GM18519 (cell line): ENCODE measurements around the gene IKZF3.
A peak's percentile ranks its signal among the peaks of the same experiment; 100 is the strongest.

Experiments
- ATAC-seq: cut with Tn5 transposase; IDR thresholded peaks from one replicate; pipeline ENCODE4 v1.9.1; 2021; ENCODE audit warnings: mild to moderate bottlenecking, moderate library complexity; ENCODE audit not compliant: unreplicated experiment, low FRiP score

IKZF3 gene

DNA sequence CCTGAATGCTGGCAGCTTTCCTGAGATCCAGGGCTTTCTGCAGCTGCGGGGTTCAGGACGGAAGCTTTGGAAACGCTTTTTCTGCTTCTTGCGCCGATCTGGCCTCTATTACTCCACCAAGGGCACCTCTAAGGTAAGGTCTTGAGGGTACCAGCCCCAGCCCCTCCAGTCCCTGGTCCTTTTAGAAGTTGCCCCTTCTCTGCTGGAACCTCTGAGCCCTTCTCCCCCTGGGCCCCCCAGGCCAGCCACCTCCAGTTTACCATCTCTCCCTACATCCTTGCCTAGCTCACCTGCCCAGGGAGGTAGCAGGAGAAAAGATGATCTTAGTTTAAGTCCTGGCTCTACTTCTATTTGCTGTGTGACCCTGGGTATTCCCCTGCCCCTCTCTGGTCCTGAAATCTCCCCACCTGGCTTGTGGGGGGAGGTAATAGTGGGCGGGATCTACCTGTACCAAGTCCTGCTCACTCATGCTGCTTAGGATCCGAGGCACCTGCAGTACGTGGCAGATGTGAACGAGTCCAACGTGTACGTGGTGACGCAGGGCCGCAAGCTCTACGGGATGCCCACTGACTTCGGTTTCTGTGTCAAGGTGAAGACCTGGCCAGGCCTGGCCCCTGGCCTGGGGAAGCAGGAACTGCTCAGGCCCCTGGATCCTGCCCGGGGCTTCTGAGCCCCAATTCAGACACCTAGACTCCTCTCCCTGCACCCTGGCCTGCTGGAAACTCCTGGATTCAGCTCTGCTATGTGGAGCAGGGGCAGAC is 119.9 kb downstream of the IKZF3 start:
- ATAC-seq: no peak

- no peak for ATAC-seq
These were observed 121.2 kb downstream of the IKZF3 start for GRCh38 chr17:39742856-39743436.

DNA sequence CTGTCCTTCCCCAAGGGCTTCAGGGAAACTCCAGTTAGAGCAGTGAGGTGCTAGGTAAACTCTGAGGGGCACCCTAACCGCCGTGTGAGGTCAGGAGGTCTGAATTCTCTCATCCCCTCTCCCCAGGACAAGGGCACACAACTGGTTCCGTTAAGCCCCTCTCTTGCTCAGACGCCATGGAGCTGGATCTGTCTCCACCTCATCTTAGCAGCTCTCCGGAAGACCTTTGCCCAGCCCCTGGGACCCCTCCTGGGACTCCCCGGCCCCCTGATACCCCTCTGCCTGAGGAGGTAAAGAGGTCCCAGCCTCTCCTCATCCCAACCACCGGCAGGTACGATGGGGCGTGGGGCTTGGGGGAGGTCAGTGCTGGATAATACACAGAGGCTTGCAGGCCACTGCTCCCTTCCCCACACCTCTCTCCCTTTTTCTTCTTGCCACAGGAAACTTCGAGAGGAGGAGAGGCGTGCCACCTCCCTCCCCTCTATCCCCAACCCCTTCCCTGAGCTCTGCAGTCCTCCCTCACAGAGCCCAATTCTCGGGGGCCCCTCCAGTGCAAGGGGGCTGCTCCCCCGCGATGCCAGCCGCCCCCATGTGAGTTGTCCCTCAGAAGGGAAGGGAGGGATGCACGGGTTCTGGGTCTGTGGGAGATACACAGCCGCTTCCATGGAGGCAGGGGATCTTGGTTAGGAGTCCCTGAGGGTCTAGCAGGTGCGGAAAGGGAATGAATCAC is 121.8 kb downstream of the IKZF3 start:
- no peak for ATAC-seq

GRCh38 chr17:39740357-39741111 is 123.6 kb downstream of the IKZF3 start:
- no peak for ATAC-seq

GRCh38 chr17:39739885-39740356 is 124.2 kb downstream of the IKZF3 start:
- no peak for ATAC-seq

- ATAC-seq: no peak
These were observed 124.9 kb downstream of the IKZF3 start for GRCh38 chr17:39738983-39739884.

DNA sequence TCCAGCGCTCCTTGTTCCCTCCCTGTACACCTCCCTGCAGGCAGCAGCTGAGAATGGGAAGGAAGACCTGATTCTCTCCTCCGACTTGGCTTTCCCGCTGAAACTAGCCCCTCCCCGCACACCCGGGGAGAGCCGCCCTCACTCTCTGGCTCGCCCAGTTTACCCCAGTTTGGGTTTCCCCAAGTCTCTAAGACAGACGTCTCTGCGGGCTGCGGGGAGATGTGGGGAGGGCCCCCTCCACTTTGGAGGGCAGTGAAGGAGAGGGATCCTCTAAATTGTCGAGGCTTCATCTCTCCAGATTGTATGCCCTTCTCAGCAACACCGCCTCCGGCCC is 125.6 kb downstream of the IKZF3 start:
- no peak for ATAC-seq

DNA sequence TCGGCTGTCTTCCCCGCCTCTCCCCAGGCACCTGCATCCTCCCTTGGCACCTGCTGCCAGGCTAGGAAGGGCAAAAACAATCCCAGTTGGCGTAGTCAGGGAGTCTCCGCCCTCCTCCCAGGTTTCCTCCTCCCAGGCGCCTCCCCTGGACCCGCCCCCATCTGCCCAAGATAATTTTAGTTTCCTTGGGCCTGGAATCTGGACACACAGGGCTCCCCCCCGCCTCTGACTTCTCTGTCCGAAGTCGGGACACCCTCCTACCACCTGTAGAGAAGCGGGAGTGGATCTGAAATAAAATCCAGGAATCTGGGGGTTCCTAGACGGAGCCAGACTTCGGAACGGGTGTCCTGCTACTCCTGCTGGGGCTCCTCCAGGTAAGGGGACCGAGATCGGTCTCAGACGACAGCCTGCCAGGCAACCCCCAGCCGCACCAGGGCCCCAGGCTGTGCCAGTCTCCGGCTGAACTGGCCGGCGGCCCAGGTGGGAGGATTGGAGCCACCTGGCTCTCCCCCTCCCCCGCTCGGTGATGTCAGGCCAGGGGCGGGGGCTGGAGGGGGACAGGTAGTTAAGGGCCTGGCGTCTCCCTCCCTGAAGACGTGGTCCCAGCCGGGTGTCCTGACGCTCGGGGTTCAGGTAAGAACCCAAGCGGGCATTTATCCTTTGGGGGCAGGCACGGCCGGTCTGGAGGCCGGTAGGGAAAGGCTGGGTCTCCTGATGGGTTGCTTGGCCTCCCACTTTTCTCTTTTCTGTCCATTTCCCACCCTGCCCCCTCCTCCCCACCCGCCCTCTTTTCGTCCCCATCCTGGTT is 126.1 kb downstream of the IKZF3 start, which contains the start of gene GRB7:
TSS of gene GRB7 (plus strand) at position 179 of the 808 bp plus-strand sequence. CDS start 4,364 bp downstream, outside the sequence.
- no peak for ATAC-seq

DNA sequence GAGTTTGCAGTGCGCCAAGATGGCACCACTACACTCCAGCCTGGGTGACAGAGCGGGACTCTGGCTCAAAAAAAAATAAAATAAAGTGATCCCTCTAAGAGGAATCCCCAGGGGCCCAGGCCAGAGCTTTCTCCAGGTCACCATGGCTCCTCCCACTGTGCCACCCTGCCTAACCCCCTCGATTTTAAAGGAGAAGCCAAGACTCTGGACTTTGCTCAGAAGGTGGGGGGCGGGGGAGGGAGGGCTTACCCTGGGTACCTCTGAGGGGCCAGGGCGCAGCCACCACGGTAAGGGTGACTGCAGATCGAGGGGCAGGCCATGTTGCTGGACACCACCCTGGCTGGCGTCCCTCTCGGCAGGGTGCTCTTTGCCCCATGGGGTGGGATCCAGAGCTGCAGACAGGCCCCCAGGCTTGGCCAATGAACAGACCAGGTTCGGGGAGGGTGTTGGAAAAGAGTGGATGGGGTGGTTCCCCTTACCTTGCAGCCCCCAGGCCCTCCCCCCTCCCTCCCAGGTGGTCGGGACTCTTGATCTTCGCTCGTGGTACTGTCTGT is 126.8 kb downstream of the IKZF3 start:
- ATAC-seq: no peak

DNA sequence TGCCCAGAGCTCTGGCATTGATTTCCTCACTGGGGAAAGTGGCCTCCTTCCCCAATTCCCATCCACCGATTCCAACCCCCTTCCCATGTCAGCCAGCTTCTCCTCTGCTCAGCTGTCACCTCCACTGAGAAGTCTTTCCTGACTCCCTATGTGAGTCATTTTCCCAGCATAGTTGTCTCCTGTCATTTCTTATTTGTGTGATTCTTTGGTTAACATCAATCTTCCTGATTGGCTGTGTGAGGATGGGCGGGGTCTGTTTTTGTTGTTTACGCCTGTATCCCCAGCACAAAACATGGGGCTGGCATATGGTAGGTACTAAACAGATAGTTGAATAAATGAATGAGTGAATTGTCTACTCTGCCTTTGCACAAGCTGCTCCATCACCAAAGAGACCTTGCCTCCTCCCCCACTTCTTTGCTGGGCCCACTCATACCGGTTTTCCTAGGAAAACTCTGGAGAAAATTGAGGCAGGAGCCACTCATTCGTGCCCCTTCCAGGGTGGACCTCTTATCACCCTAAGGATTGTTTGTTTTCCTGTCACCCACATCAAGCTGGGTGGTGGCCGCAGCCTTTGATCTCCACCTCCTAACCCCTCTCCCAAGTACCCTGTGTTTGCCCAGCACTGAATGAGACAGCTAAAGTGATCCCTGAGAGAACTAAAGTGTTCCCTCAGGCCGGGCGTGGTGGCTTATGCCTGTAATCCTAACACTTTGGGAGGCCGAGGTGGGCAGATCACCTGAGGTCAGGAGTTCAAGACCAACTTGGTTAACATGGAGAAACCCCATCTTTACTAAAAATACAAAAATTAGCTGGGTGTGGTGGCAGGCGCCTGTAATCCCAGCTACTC is 127.6 kb downstream of the IKZF3 start:
- ATAC-seq: no peak

DNA sequence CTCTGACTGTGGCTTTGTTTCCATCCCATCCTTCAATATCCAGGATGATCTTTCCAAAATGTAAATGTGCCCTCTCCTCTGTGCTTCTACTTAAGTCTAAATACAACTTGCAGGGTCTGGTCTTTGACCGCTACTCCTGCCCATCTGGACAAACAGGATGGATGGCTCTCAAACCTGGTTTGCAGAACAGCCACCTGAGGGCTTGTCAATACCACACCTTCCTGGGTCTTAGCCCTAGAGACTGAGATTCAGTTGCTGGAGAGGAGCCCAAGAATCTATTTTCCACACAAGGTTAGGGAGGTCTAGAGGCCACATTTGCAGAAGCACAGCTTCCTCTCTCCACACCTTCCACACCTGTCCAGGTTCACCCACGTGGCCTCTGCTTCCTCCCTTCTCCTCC is 128.2 kb downstream of the IKZF3 start:
- no peak for ATAC-seq

DNA sequence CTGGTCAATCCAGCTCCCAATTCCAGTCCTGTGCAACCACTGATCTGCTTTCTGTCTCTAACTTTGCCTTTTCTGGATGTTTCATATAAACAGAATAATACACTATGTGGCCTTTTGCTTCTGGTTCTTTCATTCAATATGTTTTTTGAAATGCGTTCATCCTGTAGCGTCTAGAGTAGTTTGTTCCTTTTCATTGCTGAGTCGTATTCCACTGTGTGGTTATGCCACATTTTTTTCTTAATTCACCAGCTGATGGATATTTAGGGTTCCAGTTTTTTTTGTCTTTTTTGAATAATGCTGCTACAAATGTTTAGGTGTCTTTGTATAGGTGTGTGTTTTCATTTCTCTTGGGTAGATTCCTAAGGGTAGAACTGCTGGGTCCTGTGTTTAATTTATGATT is 131.5 kb downstream of the IKZF3 start:
- ATAC-seq: no peak

- peak; percentile 70 for ATAC-seq
These were observed 133.8 kb downstream of the IKZF3 start, which contains the start of gene MIEN1 for GRCh38 chr17:39730095-39730921. Gene MIEN1, minus strand, starts transcription at chr17:39730532. Its CDS starts 37 bp downstream, at chr17:39730495.

DNA sequence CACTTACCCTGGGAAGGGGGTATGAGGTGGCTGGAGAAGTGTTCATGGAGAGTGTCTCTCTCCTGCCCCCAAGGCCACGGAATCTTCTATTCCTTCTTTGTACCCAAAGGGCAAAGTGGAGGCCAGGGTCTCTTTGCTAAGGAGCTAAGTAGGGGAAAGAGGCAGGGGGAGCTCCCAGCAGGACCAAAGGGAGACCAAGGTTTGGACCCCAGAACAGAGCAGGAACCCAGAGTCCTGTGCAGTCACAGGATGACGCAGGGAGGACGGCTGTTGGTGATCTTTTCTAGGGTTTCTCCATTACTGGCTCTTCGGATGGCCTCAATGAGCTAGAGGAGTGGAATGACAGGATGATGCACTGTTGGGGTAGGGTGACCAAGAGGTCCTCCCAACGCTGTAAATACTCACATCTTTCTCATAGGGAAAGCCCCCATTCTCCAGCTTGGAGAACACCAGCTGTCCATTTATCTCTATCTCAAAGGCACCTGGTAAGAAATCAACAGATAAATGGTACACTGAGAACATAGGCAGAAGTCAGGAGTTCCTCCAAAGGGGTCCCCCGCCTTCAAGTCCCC is 134.7 kb downstream of the IKZF3 start:
- no peak for ATAC-seq

- no peak for ATAC-seq
These were observed 136.6 kb downstream of the IKZF3 start for GRCh38 chr17:39727556-39727955.

DNA sequence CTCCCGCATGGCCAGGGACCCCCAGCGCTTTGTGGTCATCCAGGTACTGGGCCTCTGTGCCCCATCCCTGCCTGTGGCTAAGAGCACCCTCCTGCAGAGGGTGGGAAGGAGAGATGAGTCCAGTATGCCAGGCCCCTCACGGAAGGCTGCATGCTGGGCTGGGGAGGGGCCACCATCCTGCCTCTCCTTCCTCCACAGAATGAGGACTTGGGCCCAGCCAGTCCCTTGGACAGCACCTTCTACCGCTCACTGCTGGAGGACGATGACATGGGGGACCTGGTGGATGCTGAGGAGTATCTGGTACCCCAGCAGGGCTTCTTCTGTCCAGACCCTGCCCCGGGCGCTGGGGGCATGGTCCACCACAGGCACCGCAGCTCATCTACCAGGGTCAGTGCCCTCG is 137.5 kb downstream of the IKZF3 start:
- ATAC-seq: no peak
